Body of pancreas (tissue), 4 donors: ENCODE results near the gene N4BP2.

Experiments
- POLR2A ChIP-seq, 3 donors: fragments of 450-650 bp; IDR thresholded peaks; one replicate each; pipeline ENCODE4 v1.6.1; 2016; ENCODE audit warnings: antibody characterized with exemption in 3 of 3, mild to moderate bottlenecking in 2 of 3
- TF ChIP-seq, protein P1 (sequence below), 7 experiments: fragments of 450-650 bp in 4 of 7; fragments of 200-600 bp in 3 of 7; sonication (generic) in 3 of 7; IDR thresholded peaks; one replicate each; pipeline ENCODE4 v1.5.1; 2016 to 2019; ENCODE audit warnings: antibody characterized with exemption in 7 of 7

DNA sequence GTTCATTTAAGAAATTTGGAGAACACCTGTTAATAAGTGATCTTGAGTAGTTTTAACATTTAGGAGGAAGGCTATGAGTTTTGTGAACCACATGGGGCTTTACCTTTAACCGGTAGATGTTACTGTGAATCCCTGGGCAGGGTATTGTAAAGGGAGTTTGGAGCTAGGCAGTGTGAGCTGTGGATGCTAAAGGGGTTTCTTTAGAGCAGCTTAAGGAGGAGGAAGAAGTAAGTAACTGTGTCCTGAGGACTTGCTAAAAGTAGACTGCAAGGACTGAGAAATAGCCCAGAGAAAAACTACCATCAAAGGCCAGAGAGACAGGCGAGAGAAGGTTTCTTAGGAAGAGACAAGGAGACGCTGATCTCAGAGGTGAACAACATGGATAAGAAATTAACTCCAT, 145.8 kb downstream of the N4BP2 start:
- TF ChIP-seq, protein P1, sequence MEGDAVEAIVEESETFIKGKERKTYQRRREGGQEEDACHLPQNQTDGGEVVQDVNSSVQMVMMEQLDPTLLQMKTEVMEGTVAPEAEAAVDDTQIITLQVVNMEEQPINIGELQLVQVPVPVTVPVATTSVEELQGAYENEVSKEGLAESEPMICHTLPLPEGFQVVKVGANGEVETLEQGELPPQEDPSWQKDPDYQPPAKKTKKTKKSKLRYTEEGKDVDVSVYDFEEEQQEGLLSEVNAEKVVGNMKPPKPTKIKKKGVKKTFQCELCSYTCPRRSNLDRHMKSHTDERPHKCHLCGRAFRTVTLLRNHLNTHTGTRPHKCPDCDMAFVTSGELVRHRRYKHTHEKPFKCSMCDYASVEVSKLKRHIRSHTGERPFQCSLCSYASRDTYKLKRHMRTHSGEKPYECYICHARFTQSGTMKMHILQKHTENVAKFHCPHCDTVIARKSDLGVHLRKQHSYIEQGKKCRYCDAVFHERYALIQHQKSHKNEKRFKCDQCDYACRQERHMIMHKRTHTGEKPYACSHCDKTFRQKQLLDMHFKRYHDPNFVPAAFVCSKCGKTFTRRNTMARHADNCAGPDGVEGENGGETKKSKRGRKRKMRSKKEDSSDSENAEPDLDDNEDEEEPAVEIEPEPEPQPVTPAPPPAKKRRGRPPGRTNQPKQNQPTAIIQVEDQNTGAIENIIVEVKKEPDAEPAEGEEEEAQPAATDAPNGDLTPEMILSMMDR (IDR thresholded peaks at IDR 0.05): no peak
- TF ChIP-seq POLR2A (IDR thresholded peaks at IDR 0.05): no peak
